K562 (cell line): ENCODE measurements around the gene APOBEC3G. TPM values are rescaled to one million over a fixed set of nuclear protein-coding genes. Genes with fewer than 3 reads are reported as not detected.

Source experiments
- ATAC-seq: fragments of 200-7000 bp; cut with Tn5 transposase; 3 replicates; pipeline ENCODE4 v1.9.1; 2020; ENCODE audit warnings: moderate library complexity
- BruUV-seq: library from RNA; stranded (reverse); fragments of 400-500 nt; replicated peaks from 2 replicates; lab custom pipeline; 2021; lab: Mats Ljungman, UMichigan
- CTCF ChIA-PET: fragments of 300-600 bp; formaldehyde crosslinking; extraction: SDS; loops from one replicate; lab custom pipeline; 2021; ENCODE audit warnings: low intra/inter-chr PET ratio; lab: Yijun Ruan, JAX
- POLR2A ChIA-PET: fragments of 300-600, 350-650 bp; sonication (Branson Sonifier 250); formaldehyde crosslinking; extraction: SDS; loops from one replicate; lab custom pipeline; 2021; ENCODE audit warnings: antibody characterized with exemption, inconsistent platforms; lab: Yijun Ruan, JAX
- DNase-seq, 4 experiments: peaks; one replicate each; pipeline versions ENCODE4 v3.0.0 to v3.0.0-alpha.2; 2011 to 2018; ENCODE audit warnings: low spot score in 3 of 4, mixed read lengths in 3 of 4; ENCODE audit errors: extremely low read depth in 1 of 4
- FAIRE-seq: peaks from 2 replicates; lab custom pipeline; 2011; peaks lifted over from hg19 to GRCh38; lab: Jason Lieb, UNC
- H2AFZ ChIP-seq: 2 replicates; pipeline ENCODE4 v1.6.0; 2011; ENCODE audit warnings: low read depth, low read length, control low read depth, inconsistent platforms
- H3K27ac ChIP-seq: fragments of 200-600 bp; 3 replicates; pipeline ENCODE4 v1.8.0; 2011; ENCODE audit warnings: low read depth, mild to moderate bottlenecking, control low read depth, inconsistent platforms, low read length, moderate library complexity, mixed read lengths; ENCODE audit errors: extremely low read depth
- H3K27me3 ChIP-seq, 2 experiments: fragments of 300-600 bp in 1 of 2; 2 replicates in 1 of 2; 3 replicates in 1 of 2; pipeline versions ENCODE4 v1.6.0 to v1.8.0; 2011; ENCODE audit warnings: inconsistent platforms in 2 of 2, low read length in 2 of 2, mild to moderate bottlenecking in 1 of 2, mixed read lengths in 1 of 2, moderate library complexity in 1 of 2; ENCODE audit not compliant: control insufficient read depth in 2 of 2, insufficient read depth in 2 of 2
- H3K36me3 ChIP-seq: fragments of 300-600 bp; 3 replicates; pipeline ENCODE4 v1.8.0; 2011; ENCODE audit warnings: mild to moderate bottlenecking, low read length, inconsistent platforms; ENCODE audit not compliant: control insufficient read depth, insufficient read depth
- H3K4me1 ChIP-seq, 2 experiments: fragments of 200-600 bp in 1 of 2; replicated peaks in 1 of 2; 2 replicates in 1 of 2; 3 replicates in 1 of 2; pipeline versions ENCODE4 v1.5.1 to v1.8.0; 2011; ENCODE audit warnings: inconsistent platforms in 2 of 2, low read length in 2 of 2, mild to moderate bottlenecking in 1 of 2, mixed read lengths in 1 of 2, moderate library complexity in 1 of 2; ENCODE audit not compliant: control insufficient read depth in 2 of 2, insufficient read depth in 2 of 2
- H3K4me2 ChIP-seq: 2 replicates; pipeline ENCODE4 v1.6.1; 2011; ENCODE audit warnings: low read length, control low read depth, inconsistent platforms, mixed read lengths; ENCODE audit not compliant: insufficient read depth
- H3K4me3 ChIP-seq: fragments of 200-600 bp; sonication (generic), shearing (Covaris generic); 2 replicates; pipeline ENCODE4 v1.5.1; 2016; ENCODE audit warnings: control low read depth, inconsistent platforms
- H3K79me2 ChIP-seq: fragments of 200-600 bp; 3 replicates; pipeline ENCODE4 v1.8.0; 2011; ENCODE audit warnings: low read length, inconsistent platforms; ENCODE audit not compliant: control insufficient read depth, insufficient read depth
- H3K9ac ChIP-seq, 2 experiments: 2 replicates each; pipeline versions ENCODE4 v1.6.0 to v1.6.1; 2011; ENCODE audit warnings: low read depth in 2 of 2, low read length in 2 of 2, control low read depth in 1 of 2, inconsistent platforms in 1 of 2, mild to moderate bottlenecking in 1 of 2, mixed read lengths in 1 of 2; ENCODE audit not compliant: insufficient read depth in 1 of 2
- H3K9me1 ChIP-seq: one replicate; pipeline ENCODE4 v1.6.0; 2011; ENCODE audit warnings: inconsistent platforms, mild to moderate bottlenecking, low read length, moderate library complexity; ENCODE audit not compliant: control insufficient read depth, insufficient read depth
- H3K9me3 ChIP-seq: replicated peaks from 2 replicates; pipeline ENCODE4 v1.5.1; 2011; ENCODE audit warnings: low read depth, low read length, inconsistent platforms; ENCODE audit not compliant: control insufficient read depth, insufficient read depth
- H4K20me1 ChIP-seq: replicated peaks from 2 replicates; pipeline ENCODE4 v1.6.1; 2011; ENCODE audit warnings: low read length, inconsistent platforms, mixed read lengths; ENCODE audit not compliant: control insufficient read depth, insufficient read depth
- ADNP ChIP-seq: fragments of 200-800 bp; sonication (Bioruptor generic); IDR thresholded peaks from 2 replicates; pipeline ENCODE4 v1.6.1; 2016; ENCODE audit warnings: missing genetic modification characterization, missing compliant biosample characterization
- ATF2 ChIP-seq: sonication (generic); formaldehyde crosslinking; IDR thresholded peaks from 2 replicates; pipeline ENCODE4 v1.8.1; 2022; ENCODE audit warnings: missing genetic modification reagents
- CBX8 ChIP-seq: fragments of 200-600 bp; sonication (generic); IDR thresholded peaks from 2 replicates; pipeline ENCODE4 v1.6.1; 2012; ENCODE audit warnings: borderline replicate concordance, mixed run types, low read depth, mild to moderate bottlenecking, moderate library complexity, mixed read lengths, low read length, control low read depth, inconsistent platforms; ENCODE audit not compliant: poor library complexity, severe bottlenecking; ENCODE audit errors: extremely low read depth
- HDAC2 ChIP-seq: fragments of 450-650 bp; IDR thresholded peaks from 2 replicates; pipeline ENCODE4 v1.6.1; 2016; ENCODE audit warnings: mild to moderate bottlenecking
- LEF1 ChIP-seq: fragments of 450-650 bp; IDR thresholded peaks from 2 replicates; pipeline ENCODE4 v1.6.1; 2016; ENCODE audit warnings: mild to moderate bottlenecking
- NCOA4 ChIP-seq: fragments of 450-650 bp; IDR thresholded peaks from 2 replicates; pipeline ENCODE4 v1.6.1; 2018; ENCODE audit warnings: mild to moderate bottlenecking; ENCODE audit not compliant: partially characterized antibody
- RERE ChIP-seq: sonication (generic); formaldehyde crosslinking; IDR thresholded peaks from 2 replicates; pipeline ENCODE4 v1.8.0; 2023; ENCODE audit warnings: missing genetic modification reagents, mild to moderate bottlenecking, borderline replicate concordance
- SMARCE1 ChIP-seq: fragments of 450-650 bp; IDR thresholded peaks from 2 replicates; pipeline ENCODE4 v1.7.1; 2016; ENCODE audit warnings: mild to moderate bottlenecking
- SRF ChIP-seq, 2 experiments: fragments of 250-450, 450-650 bp in 1 of 2; sonication (Bioruptor Pico) in 1 of 2; sonication (generic) in 1 of 2; formaldehyde crosslinking; IDR thresholded peaks; 2 replicates each; pipeline versions ENCODE4 v1.5.0 to v1.5.1; 2020 to 2022; ENCODE audit warnings: mild to moderate bottlenecking in 1 of 2, missing genetic modification reagents in 1 of 2
- STAG1 ChIP-seq: sonication (generic); formaldehyde crosslinking; IDR thresholded peaks from 2 replicates; pipeline ENCODE4 v1.5.0; 2020; ENCODE audit warnings: missing genetic modification reagents, borderline replicate concordance
- TEAD1 ChIP-seq, 2 experiments: fragments of 450-650 bp in 1 of 2; sonication (generic) in 1 of 2; formaldehyde crosslinking; IDR thresholded peaks; 2 replicates each; pipeline versions ENCODE4 v1.4.0 to v1.8.0; 2020 to 2022; ENCODE audit warnings: mild to moderate bottlenecking in 2 of 2, missing genetic modification reagents in 1 of 2
- ZBTB8A ChIP-seq: fragments of 450-650 bp; IDR thresholded peaks from 2 replicates; pipeline ENCODE4 v1.6.1; 2018; ENCODE audit warnings: mild to moderate bottlenecking, moderate library complexity; ENCODE audit not compliant: partially characterized antibody
- ZNF253 ChIP-seq: fragments of 250-450 bp; sonication (Bioruptor Pico); conservative IDR thresholded peaks from 2 replicates; pipeline ENCODE4 v1.6.1; 2021; ENCODE audit warnings: mild to moderate bottlenecking
- ZNF398 ChIP-seq: fragments of 250-450 bp; sonication (Bioruptor Pico); IDR thresholded peaks from 2 replicates; pipeline ENCODE4 v1.8.0; 2021; ENCODE audit warnings: moderate library complexity, mild to moderate bottlenecking, inconsistent platforms
- ZSCAN29 ChIP-seq: fragments of 450-650 bp; IDR thresholded peaks from 2 replicates; pipeline ENCODE4 v1.6.1; 2017
- WGBS: fragments of 100-300 bp; shearing (Covaris generic); methylation state at CpG from one replicate; pipeline ENCODE4 v1.1.6; 2016; ENCODE audit warnings: low coverage, mixed read lengths; ENCODE audit not compliant: insufficient coverage; ENCODE audit errors: missing lambda C conversion rate; 5-methylcytosine and 5-hydroxymethylcytosine counted together
- in situ Hi-C: fragments of 300-500 bp; cut with MboI; formaldehyde crosslinking; loops from 4 replicates; pipeline ENCODE4 v1.15.0; 2018; ENCODE audit warnings: inconsistent platforms, mixed read lengths
- intact Hi-C: fragments of 100-400 bp; cut with micrococcal nuclease; formaldehyde crosslinking; loops from 2 replicates; pipeline ENCODE4 v1.14.2; 2022
- polyA plus RNA-seq, 8 experiments: library from polyadenylated mRNA; depleted of rRNA in 4 of 8; stranded (reverse) in 5 of 8; unstranded in 3 of 8; fragments of >200 nt; fragmentation: Nextera tagmentation in 2 of 8; fragmentation: Illumina TruSeq in 1 of 8; extraction: Ambion mirVana in 2 of 8; extraction: Trizol in 1 of 8; gene quantifications; 2 replicates each; pipeline versions ENCODE4 v1.2.1 to v1.2.3, GENCODE V29; 2011 to 2014; ENCODE audit warnings: inconsistent platforms in 1 of 8, missing spikeins in 1 of 8
- total RNA-seq, 7 experiments: library from RNA; depleted of rRNA in 6 of 7; stranded (reverse); fragments of >200 nt in 6 of 7; fragmentation: Illumina TruSeq in 2 of 7; extraction: Trizol in 2 of 7; gene quantifications; 2 replicates each; pipeline versions ENCODE4 v1.2.1 to v1.2.3, GENCODE V29; 2011 to 2021; ENCODE audit warnings: low replicate concordance in 1 of 7

Gene APOBEC3G
- total and polyA plus RNA-seq, 9 of the 15 experiments (the other 6 are each of a cell fraction or from before 2014, with no cell fraction given): 5.2 to 20.8 (median 11.4) TPM

- BruUV-seq: no TSS peak
- intact Hi-C loops (no loop called here), in situ Hi-C loops (no loop called here)
- H3K79me2 ChIP-seq: no peaks in the 10 kb centered on the region
- no peaks in the 10 kb centered on the region for H3K36me3 ChIP-seq
- no peak overlapping the region for H3K9ac ChIP-seq
- DNase-seq (no peak), FAIRE-seq (no peak), ATAC-seq (no peak)
- no peaks in the 10 kb centered on the region for H3K9me1 ChIP-seq
- H3K4me3 ChIP-seq: no peak overlapping the region
- H3K27me3 ChIP-seq: no peaks in the 10 kb centered on the region
- POLR2A ChIA-PET: interaction anchor here (1.0 kb wide), 1 partner anchor 10 kb away, joined by 3 read pairs; no protein-coding TSS in a partner anchor
- H3K27ac ChIP-seq: no peak overlapping the region
- H3K9me3 ChIP-seq: no peaks in the 10 kb centered on the region
- peaks cover 6 to 15% of the 10 kb centered on the region in 2 experiments; a peak in 4 of 5 replicates for H3K4me1 ChIP-seq
- H2AFZ ChIP-seq: no peak overlapping the region
- no peak overlapping the region for H3K4me2 ChIP-seq
- WGBS: 56% methylated on average over 7 of the region's 8 CpGs
- CTCF ChIA-PET: no interaction called here
- no peaks in the 10 kb centered on the region for H4K20me1 ChIP-seq
- TF ChIP-seq ATF2 (CRISPR knock-in tag) (no peak), ADNP (no peak), ZSCAN29 (no peak), SRF (CRISPR knock-in tag; IDR thresholded peaks at IDR 0.05) (no peak), NCOA4 (no peak), CBX8 (no peak), STAG1 (no peak), ZNF398 (CRISPR knock-in tag) (no peak), ZNF253 (no peak), HDAC2 (no peak), TEAD1 (CRISPR knock-in tag; IDR thresholded peaks at IDR 0.05) (no peak), ZBTB8A (no peak), RERE (no peak), LEF1 (no peak), SMARCE1 (no peak)
These were observed 21.5 kb downstream of the APOBEC3G start for GRCh38 chr22:39098576-39098975.
